Endothelial cell of umbilical vein (primary cell): ENCODE measurements around the gene AP3M1. TPM values are rescaled to one million over a fixed set of nuclear protein-coding genes. Genes with fewer than 3 reads are reported as not detected.
A peak's percentile ranks its signal among the peaks of the same experiment; 100 is the strongest.

Experiments used
- BruUV-seq: library from RNA; stranded (reverse); fragments of 400-500 nt; replicated peaks from 2 replicates; lab custom pipeline; 2021; lab: Mats Ljungman, UMichigan
- CTCF ChIA-PET: fragments of 300-600, 350-600 bp; sonication (Branson Sonifier 250); formaldehyde crosslinking; loops from one replicate; lab custom pipeline; 2021; ENCODE audit warnings: antibody characterized with exemption, inconsistent platforms; lab: Charles Lee
- POLR2A ChIA-PET: fragments of 300-600, 350-600 bp; sonication (Branson Sonifier 250); formaldehyde crosslinking; loops from one replicate; lab custom pipeline; 2021; ENCODE audit warnings: antibody characterized with exemption, inconsistent platforms; lab: Charles Lee
- DNase-seq: peaks from one replicate; pipeline ENCODE4 v3.0.0-alpha.2; 2011; ENCODE audit warnings: low read depth, low spot score
- FAIRE-seq: peaks from 2 replicates; lab custom pipeline; 2011; peaks lifted over from hg19 to GRCh38; lab: Jason Lieb, UNC
- H2AFZ ChIP-seq: 2 replicates; pipeline ENCODE4 v1.6.0; 2012; ENCODE audit warnings: low read depth, low read length, control low read depth, inconsistent platforms
- H3K27ac ChIP-seq: 2 replicates; pipeline ENCODE4 v1.5.1; 2011; ENCODE audit warnings: low read depth, mild to moderate bottlenecking, control low read depth, low read length, moderate library complexity; ENCODE audit not compliant: insufficient read depth
- H3K27me3 ChIP-seq, 2 experiments: 2 replicates each; pipeline versions ENCODE4 v1.6.0 to v1.6.1; 2011; ENCODE audit warnings: low read length in 2 of 2, mixed read lengths in 1 of 2; ENCODE audit not compliant: control insufficient read depth in 2 of 2, insufficient read depth in 2 of 2
- H3K36me3 ChIP-seq, 2 experiments: 2 replicates in 1 of 2; 3 replicates in 1 of 2; pipeline ENCODE4 v1.5.1; 2011; ENCODE audit warnings: low read length in 2 of 2, mild to moderate bottlenecking in 1 of 2, moderate library complexity in 1 of 2; ENCODE audit not compliant: control insufficient read depth in 2 of 2, insufficient read depth in 2 of 2; ENCODE audit errors: extremely low read depth in 1 of 2
- H3K4me1 ChIP-seq: 3 replicates; pipeline ENCODE4 v1.5.1; 2011; ENCODE audit warnings: mild to moderate bottlenecking, low read length; ENCODE audit not compliant: control insufficient read depth, insufficient read depth; ENCODE audit errors: extremely low read depth
- H3K4me2 ChIP-seq: 2 replicates; pipeline ENCODE4 v1.6.1; 2011; ENCODE audit warnings: low read length, control low read depth, mixed read lengths; ENCODE audit not compliant: insufficient read depth
- H3K4me3 ChIP-seq, 3 experiments: fragments of 200-600 bp in 1 of 3; sonication (generic), shearing (Covaris generic) in 1 of 3; replicated peaks in 1 of 3; 2 replicates each; pipeline ENCODE4 v1.5.1; 2011 to 2016; ENCODE audit warnings: control low read depth in 3 of 3, low read length in 3 of 3, mild to moderate bottlenecking in 2 of 3, inconsistent platforms in 1 of 3, low read depth in 1 of 3, moderate library complexity in 1 of 3; ENCODE audit not compliant: insufficient read depth in 1 of 3
- H3K79me2 ChIP-seq: 2 replicates; pipeline ENCODE4 v1.6.0; 2012; ENCODE audit warnings: low read length, inconsistent platforms; ENCODE audit not compliant: control insufficient read depth, insufficient read depth
- H3K9ac ChIP-seq: replicated peaks from 2 replicates; pipeline ENCODE3; 2011; ENCODE audit warnings: low read length, control low read depth; ENCODE audit not compliant: insufficient read depth; ENCODE audit errors: extremely low read depth
- H3K9me1 ChIP-seq: replicated peaks from 3 replicates; pipeline ENCODE4 v1.6.0; 2011; ENCODE audit warnings: mild to moderate bottlenecking, low read length; ENCODE audit not compliant: control insufficient read depth, insufficient read depth; ENCODE audit errors: extremely low read depth
- H3K9me3 ChIP-seq: replicated peaks from 2 replicates; pipeline ENCODE4 v1.5.1; 2012; ENCODE audit warnings: low read length, inconsistent platforms; ENCODE audit not compliant: control insufficient read depth, insufficient read depth
- H4K20me1 ChIP-seq: replicated peaks from 2 replicates; pipeline ENCODE3; 2011; ENCODE audit warnings: mild to moderate bottlenecking, low read length; ENCODE audit not compliant: control insufficient read depth, insufficient read depth; ENCODE audit errors: extremely low read depth
- EZH2 ChIP-seq: IDR thresholded peaks from 2 replicates; pipeline ENCODE4 v1.6.1; 2012; ENCODE audit warnings: borderline replicate concordance, low read depth, mild to moderate bottlenecking, moderate library complexity, low read length, inconsistent platforms; ENCODE audit not compliant: severe bottlenecking
- FOS ChIP-seq: IDR thresholded peaks from 2 replicates; pipeline ENCODE4 v1.6.1; 2011; ENCODE audit warnings: mild to moderate bottlenecking, low read length, moderate library complexity, borderline replicate concordance; ENCODE audit not compliant: insufficient read depth
- GATA2 ChIP-seq: IDR thresholded peaks from 2 replicates; pipeline ENCODE4 v1.7.0; 2011; ENCODE audit warnings: low read depth, mild to moderate bottlenecking, moderate library complexity, mixed read lengths, low read length; ENCODE audit not compliant: insufficient read length, insufficient read depth
- JUN ChIP-seq: IDR thresholded peaks from 2 replicates; pipeline ENCODE4 v1.6.1; 2011; ENCODE audit warnings: borderline replicate concordance, low read depth; ENCODE audit not compliant: insufficient read length, insufficient read depth
- MAX ChIP-seq: IDR thresholded peaks from 2 replicates; pipeline ENCODE4 v1.6.1; 2011; ENCODE audit not compliant: insufficient read depth, insufficient read length
- MYC ChIP-seq: IDR thresholded peaks from one replicate; pipeline ENCODE4 v1.6.1; 2011; ENCODE audit warnings: mild to moderate bottlenecking, low read depth, low read length
- POLR2A ChIP-seq: IDR thresholded peaks from 2 replicates; pipeline ENCODE4 v1.6.1; 2012; ENCODE audit warnings: low read depth, mild to moderate bottlenecking, control low read depth, low read length
- POLR2AphosphoS5 ChIP-seq: IDR thresholded peaks from 2 replicates; pipeline ENCODE4 v1.6.1; 2012; ENCODE audit warnings: low read depth, mild to moderate bottlenecking, control low read depth, low read length, moderate library complexity; ENCODE audit not compliant: insufficient read depth
- dilution Hi-C: fragments of 300-500 bp; cut with MboI; formaldehyde crosslinking; loops from one replicate; pipeline ENCODE4 v1.15.0; 2019; ENCODE audit warnings: low sequenced_read_pairs; ENCODE audit not compliant: extremely low pct_ligation_motif_present
- intact Hi-C: fragments of 100-400 bp; cut with micrococcal nuclease; formaldehyde crosslinking; loops from one replicate; pipeline ENCODE4 v1.10.0; 2022
- polyA plus RNA-seq, 4 experiments: library from polyadenylated mRNA; depleted of rRNA in 3 of 4; stranded (reverse) in 3 of 4; unstranded in 1 of 4; fragments of >200 nt; gene quantifications; 2 replicates each; pipeline versions ENCODE4 v1.2.1 to v1.2.3, GENCODE V29; 2011 to 2012; ENCODE audit warnings: missing spikeins in 1 of 4
- total RNA-seq: library from RNA; stranded (reverse); gene quantifications from 2 replicates; pipeline ENCODE4 v1.2.3, GENCODE V29; 2021
- TF ChIP-seq, protein P1 (sequence below), 2 donors: IDR thresholded peaks; 1 replicate in 1 of 2; 2 replicates in 1 of 2; pipeline ENCODE4 v1.5.1; 2011; ENCODE audit warnings: low read length in 2 of 2, mild to moderate bottlenecking in 2 of 2, moderate library complexity in 2 of 2, control low read depth in 1 of 2, inconsistent platforms in 1 of 2, low read depth in 1 of 2; ENCODE audit not compliant: insufficient read depth in 1 of 2; ENCODE audit errors: extremely low read depth in 1 of 2

Gene AP3M1
- total and polyA plus RNA-seq, 2 donors (not counting 3 experiments of a cell fraction or from before 2014, with no cell fraction given), result 34.0 to 58.8 TPM

DNA sequence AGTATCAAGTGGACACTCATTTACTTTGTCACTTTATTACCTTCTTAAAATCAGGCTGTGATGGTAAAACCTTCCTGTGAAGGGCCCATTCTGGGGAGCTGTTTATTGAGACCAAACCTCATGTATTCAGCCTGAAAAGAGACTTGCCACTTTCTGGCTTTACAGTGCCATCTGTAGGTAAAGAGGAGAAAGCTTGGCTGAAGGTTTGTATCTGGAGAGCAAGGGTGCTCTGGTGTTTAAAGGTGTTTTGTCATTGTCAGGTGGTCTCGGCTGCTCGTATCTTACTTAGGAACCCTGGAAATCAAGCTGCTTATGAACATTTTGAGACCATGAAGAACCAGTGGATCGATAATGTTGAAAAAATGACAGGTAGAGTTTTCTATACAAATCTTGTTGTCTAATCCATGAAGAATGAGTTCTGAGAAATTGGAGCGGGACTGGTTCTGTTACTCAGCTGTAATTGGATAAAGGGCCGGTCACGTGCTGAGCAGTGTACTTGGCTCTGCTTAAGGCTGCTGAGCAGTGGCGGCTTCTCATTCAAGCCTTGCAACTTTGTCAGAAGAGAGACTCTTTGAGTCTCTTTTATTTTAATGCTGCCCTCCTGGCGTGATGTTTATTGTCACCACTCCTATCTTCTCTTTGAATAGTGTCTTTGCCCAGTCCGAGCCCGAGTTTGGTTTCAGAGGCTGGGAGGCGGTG, 46.9 kb downstream of the AP3M1 start:
- H2AFZ ChIP-seq, result no peak overlapping the region
- H3K27ac ChIP-seq, result no peak overlapping the region
- FAIRE-seq, result peak; percentile 54
- peaks cover 11% of the 10 kb centered on the region for H3K79me2 ChIP-seq
- H3K4me2 ChIP-seq, result no peak overlapping the region
- BruUV-seq, result no TSS peak
- dilution Hi-C loops, result no loop called here
- ChIA-PET POLR2A (no interaction called here), CTCF (interaction anchor here (0.6 to 2.6 kb wide), 20 partner anchors 8 to 284 kb away, joined by 3 to 34 read pairs (median 4); no protein-coding TSS in a partner anchor)
- H4K20me1 ChIP-seq, result peaks cover 3% of the 10 kb centered on the region
- no peaks in the 10 kb centered on the region for H3K4me1 ChIP-seq
- intact Hi-C loops, result loop anchor here (1.0 kb wide), 1 partner anchor 217 kb away; no protein-coding TSS in a partner anchor
- TF ChIP-seq, protein P1, sequence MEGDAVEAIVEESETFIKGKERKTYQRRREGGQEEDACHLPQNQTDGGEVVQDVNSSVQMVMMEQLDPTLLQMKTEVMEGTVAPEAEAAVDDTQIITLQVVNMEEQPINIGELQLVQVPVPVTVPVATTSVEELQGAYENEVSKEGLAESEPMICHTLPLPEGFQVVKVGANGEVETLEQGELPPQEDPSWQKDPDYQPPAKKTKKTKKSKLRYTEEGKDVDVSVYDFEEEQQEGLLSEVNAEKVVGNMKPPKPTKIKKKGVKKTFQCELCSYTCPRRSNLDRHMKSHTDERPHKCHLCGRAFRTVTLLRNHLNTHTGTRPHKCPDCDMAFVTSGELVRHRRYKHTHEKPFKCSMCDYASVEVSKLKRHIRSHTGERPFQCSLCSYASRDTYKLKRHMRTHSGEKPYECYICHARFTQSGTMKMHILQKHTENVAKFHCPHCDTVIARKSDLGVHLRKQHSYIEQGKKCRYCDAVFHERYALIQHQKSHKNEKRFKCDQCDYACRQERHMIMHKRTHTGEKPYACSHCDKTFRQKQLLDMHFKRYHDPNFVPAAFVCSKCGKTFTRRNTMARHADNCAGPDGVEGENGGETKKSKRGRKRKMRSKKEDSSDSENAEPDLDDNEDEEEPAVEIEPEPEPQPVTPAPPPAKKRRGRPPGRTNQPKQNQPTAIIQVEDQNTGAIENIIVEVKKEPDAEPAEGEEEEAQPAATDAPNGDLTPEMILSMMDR (IDR thresholded peaks at IDR 0.05; ENCODE audit: extremely low read depth in 1 of 2, insufficient read depth in 1 of 2, low read depth in 1 of 2, low read length in 2 of 2), result peak; percentile 24 to 41
- TF ChIP-seq JUN, result no peak
- no peaks in the 10 kb centered on the region for H3K27me3 ChIP-seq
- DNase-seq, result peak; percentile 37
- peaks cover 31 to 36% of the 10 kb centered on the region in 2 experiments for H3K36me3 ChIP-seq
- no peak overlapping the region for H3K4me3 ChIP-seq
- H3K9me3 ChIP-seq, result no peaks in the 10 kb centered on the region
- H3K9me1 ChIP-seq, result no peaks in the 10 kb centered on the region
- no peak overlapping the region for H3K9ac ChIP-seq

DNA sequence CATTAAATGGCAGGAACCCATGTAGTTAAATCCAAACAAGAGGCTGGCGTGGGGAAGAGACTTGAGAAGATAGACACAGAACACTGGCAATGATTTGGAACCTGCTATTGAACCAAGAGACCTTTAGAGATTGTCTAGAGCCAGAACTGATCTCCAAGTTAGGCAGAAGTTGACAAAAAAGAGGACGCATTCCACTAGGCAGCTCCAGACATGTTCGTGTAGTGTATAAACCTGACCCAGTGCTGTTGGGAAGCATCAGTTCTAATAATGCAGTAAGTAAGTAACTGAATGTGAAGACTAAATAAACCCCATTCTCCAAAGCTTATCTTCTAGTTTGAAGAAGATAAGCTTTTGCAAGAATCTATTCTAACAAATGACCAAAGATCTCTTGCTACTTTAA, 50.8 kb downstream of the AP3M1 start:
- Histone ChIP-seq H3K79me2 (no peaks in the 10 kb centered on the region), H3K4me2 (no peak overlapping the region), H3K9me1 (no peaks in the 10 kb centered on the region), H3K27ac (no peak overlapping the region), H4K20me1 (no peaks in the 10 kb centered on the region), H3K4me3 (no peak overlapping the region), H2AFZ (no peak overlapping the region), H3K4me1 (no peaks in the 10 kb centered on the region), H3K9me3 (no peaks in the 10 kb centered on the region), H3K9ac (no peak overlapping the region), H3K36me3 (peaks cover 33 to 43% of the 10 kb centered on the region in 2 experiments), H3K27me3 (no peaks in the 10 kb centered on the region)
- TF ChIP-seq FOS (no peak), POLR2AphosphoS5 (no peak), MYC (no peak), POLR2A (no peak), GATA2 (no peak), MAX (no peak), EZH2 (no peak), JUN (no peak)
- TF ChIP-seq, protein P1 (IDR thresholded peaks at IDR 0.05; ENCODE audit: extremely low read depth in 1 of 2, insufficient read depth in 1 of 2, low read depth in 1 of 2, low read length in 2 of 2), result no peak
- FAIRE-seq (no peak), DNase-seq (no peak)
- ChIA-PET POLR2A (no interaction called here), CTCF (interaction anchor here (1.6 kb wide), 1 partner anchor 214 kb away, joined by 4 read pairs; no protein-coding TSS in a partner anchor)
- BruUV-seq, result no TSS peak
- intact Hi-C loops, result no loop called here
- dilution Hi-C loops, result no loop called here
